Measurements from ENCODE around the gene UBE2C.
A peak's percentile ranks its signal among the peaks of the same experiment; 100 is the strongest.

The UBE2C gene

DNA sequence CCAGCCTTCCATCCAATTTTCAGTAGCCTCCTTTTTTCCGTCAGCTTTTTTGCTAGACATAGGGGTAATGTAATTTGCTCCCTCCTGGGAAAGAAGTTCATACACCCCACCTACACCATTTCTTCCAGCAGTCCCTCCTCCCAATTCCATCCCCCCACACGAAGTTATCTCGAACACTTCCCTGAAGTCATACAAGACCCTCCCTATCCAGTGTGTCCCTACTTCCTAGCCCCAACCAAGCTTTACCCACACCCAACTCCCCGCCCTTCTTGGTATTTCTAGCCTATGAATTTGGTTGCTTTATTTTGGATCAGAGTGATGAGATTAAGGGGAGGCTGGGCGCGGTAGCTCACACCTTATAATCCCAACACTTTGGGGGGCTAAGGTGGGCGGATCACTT, 1.0 kb downstream of the UBE2C start:
- H3K27ac Mint-ChIP-seq (ENCODE audit: low read depth), result no peak overlapping the region
- no peak for DNase-seq (ENCODE audit: low spot score in 2 of 2)
- H3K27me3 Mint-ChIP-seq, result no peaks in the 10 kb centered on the region
- H3K4me3 Mint-ChIP-seq, result peak overlapping the region; percentile 82
- H3K9me3 Mint-ChIP-seq, result no peaks in the 10 kb centered on the region
- peaks cover 31% of the 10 kb centered on the region for H3K36me3 Mint-ChIP-seq (ENCODE audit: insufficient read depth)
- ATAC-seq (replicated peaks; ENCODE audit: extremely low read depth, poor library complexity, severe bottlenecking), result no peak
- peaks cover 13% of the 10 kb centered on the region for H3K4me1 Mint-ChIP-seq

DNA sequence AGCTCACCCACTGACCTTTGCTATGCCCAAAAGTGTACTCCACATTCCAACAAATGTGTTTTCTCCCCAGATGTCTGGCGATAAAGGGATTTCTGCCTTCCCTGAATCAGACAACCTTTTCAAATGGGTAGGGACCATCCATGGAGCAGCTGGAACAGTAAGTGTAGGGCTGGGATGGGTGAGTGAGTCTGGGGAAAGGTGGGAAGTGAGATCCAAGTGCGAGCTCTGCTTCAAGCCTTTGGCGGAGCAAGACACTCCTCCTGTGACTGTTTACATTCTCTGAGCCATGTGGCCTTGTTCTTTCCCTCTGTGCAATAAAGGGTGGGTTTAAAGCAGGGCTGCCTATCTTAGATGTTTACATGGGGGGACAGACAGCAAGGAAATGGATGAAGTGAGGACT, 1.9 kb downstream of the UBE2C start:
- H3K4me1 Mint-ChIP-seq, result peaks cover 13% of the 10 kb centered on the region
- no peak overlapping the region for H3K4me3 Mint-ChIP-seq
- ATAC-seq (replicated peaks; ENCODE audit: extremely low read depth, poor library complexity, severe bottlenecking) (no peak), DNase-seq (ENCODE audit: low spot score in 2 of 2) (no peak)
- peaks cover 27% of the 10 kb centered on the region for H3K36me3 Mint-ChIP-seq (ENCODE audit: insufficient read depth)
- no peaks in the 10 kb centered on the region for H3K9me3 Mint-ChIP-seq
- no peak overlapping the region for H3K27ac Mint-ChIP-seq (ENCODE audit: low read depth)
- no peaks in the 10 kb centered on the region for H3K27me3 Mint-ChIP-seq

GRCh38 chr20:45816951-45817350, 4.5 kb downstream of the UBE2C start:
- Mint-ChIP-seq H3K36me3 (ENCODE audit: insufficient read depth) (peaks cover 11% of the 10 kb centered on the region), H3K4me1 (peaks cover 12% of the 10 kb centered on the region), H3K9me3 (no peaks in the 10 kb centered on the region), H3K27me3 (peaks cover 1% of the 10 kb centered on the region), H3K27ac (ENCODE audit: low read depth) (no peak overlapping the region), H3K4me3 (no peak overlapping the region)
- ATAC-seq (replicated peaks; ENCODE audit: extremely low read depth, poor library complexity, severe bottlenecking) (no peak), DNase-seq (ENCODE audit: low spot score in 2 of 2) (no peak)

DNA sequence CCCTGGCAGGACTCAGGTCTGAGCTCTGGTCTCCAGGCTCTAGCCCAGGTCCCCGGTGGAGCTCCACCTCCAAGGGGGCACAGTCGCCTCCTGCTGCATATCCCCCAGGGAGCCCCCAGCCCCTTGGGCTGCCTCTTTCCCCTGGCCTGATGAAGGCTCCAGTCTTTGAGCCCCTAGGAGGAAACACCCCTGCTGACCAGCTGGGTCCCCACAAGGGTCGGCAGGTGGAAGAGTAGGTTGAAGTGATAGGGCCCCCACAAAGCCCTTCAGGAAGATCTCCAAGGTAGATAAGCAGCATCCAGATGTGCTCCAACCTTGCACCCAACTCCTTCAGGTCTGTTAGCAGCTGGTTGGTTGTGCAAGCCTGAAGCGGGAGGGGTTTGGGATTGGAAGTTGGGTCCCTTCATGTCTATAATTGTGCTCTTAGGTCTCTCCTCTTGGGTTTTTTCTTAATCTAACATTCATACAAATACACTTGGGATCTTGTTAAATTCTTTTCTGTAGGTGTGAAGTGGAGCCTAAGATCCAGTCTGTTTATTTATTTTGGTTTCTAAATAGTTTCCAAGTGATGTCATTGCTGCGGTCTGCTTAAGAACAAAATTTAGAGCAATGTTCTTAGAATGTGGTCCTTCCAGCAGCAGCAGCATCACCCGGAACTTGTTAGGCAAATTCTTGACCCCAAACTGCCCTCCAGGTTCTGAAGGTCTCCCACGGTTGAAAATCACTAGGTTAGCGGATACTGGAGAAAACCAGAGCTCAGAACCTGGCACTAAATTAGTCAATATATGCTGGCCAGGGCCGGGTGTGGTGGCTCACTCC, 5.1 kb downstream of the UBE2C start:
- Mint-ChIP-seq H3K27me3 (peaks cover 8% of the 10 kb centered on the region), H3K27ac (ENCODE audit: low read depth) (no peak overlapping the region), H3K4me1 (peaks cover 7% of the 10 kb centered on the region), H3K4me3 (no peak overlapping the region), H3K9me3 (no peaks in the 10 kb centered on the region), H3K36me3 (ENCODE audit: insufficient read depth) (peaks cover 6% of the 10 kb centered on the region)
- ATAC-seq (replicated peaks; ENCODE audit: extremely low read depth, poor library complexity, severe bottlenecking) (no peak), DNase-seq (ENCODE audit: low spot score in 2 of 2) (no peak)

- H3K4me1 Mint-ChIP-seq, result peaks cover under 1% of the 10 kb centered on the region
- H3K36me3 Mint-ChIP-seq (ENCODE audit: insufficient read depth), result peaks cover 4% of the 10 kb centered on the region
- peaks cover 14% of the 10 kb centered on the region for H3K27me3 Mint-ChIP-seq
- H3K27ac Mint-ChIP-seq (ENCODE audit: low read depth), result no peak overlapping the region
- ATAC-seq (replicated peaks; ENCODE audit: extremely low read depth, poor library complexity, severe bottlenecking) (no peak), DNase-seq (ENCODE audit: low spot score in 2 of 2) (no peak)
- no peak overlapping the region for H3K4me3 Mint-ChIP-seq
- H3K9me3 Mint-ChIP-seq, result no peaks in the 10 kb centered on the region
Observed at GRCh38 chr20:45818239-45818638, 5.8 kb downstream of the UBE2C start.

DNA sequence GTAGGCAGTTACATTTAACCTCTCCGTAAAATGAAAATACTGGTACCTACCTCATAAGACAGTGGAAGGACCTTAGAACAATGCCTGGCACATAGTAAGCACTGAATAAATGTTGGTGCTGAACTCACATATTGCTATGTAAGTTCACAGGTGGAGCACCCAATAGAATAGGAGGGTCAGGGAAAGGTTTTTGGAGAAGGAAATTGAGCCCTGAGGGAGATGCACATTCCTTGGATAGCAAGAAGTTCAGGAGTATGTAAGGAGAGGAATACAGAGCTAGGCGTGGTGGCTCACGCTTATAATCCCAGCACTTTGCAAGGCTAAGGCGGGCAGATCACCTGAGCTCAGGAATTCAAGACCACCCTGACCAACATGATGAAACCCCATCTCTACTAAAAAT, 7.0 kb downstream of the UBE2C start:
- Mint-ChIP-seq H3K4me1 (peaks cover 9% of the 10 kb centered on the region), H3K9me3 (no peaks in the 10 kb centered on the region), H3K27me3 (peaks cover 26% of the 10 kb centered on the region), H3K27ac (ENCODE audit: low read depth) (no peak overlapping the region), H3K36me3 (ENCODE audit: insufficient read depth) (peaks cover 6% of the 10 kb centered on the region), H3K4me3 (no peak overlapping the region)
- no peak for DNase-seq (ENCODE audit: low spot score in 2 of 2)
- ATAC-seq (replicated peaks; ENCODE audit: extremely low read depth, poor library complexity, severe bottlenecking), result no peak

- no peak overlapping the region for H3K4me3 Mint-ChIP-seq
- ATAC-seq (replicated peaks; ENCODE audit: extremely low read depth, poor library complexity, severe bottlenecking), result no peak
- DNase-seq (ENCODE audit: low spot score in 2 of 2), result no peak
- peaks cover 15% of the 10 kb centered on the region for H3K4me1 Mint-ChIP-seq
- H3K27ac Mint-ChIP-seq (ENCODE audit: low read depth), result no peak overlapping the region
- H3K36me3 Mint-ChIP-seq (ENCODE audit: insufficient read depth), result peaks cover 6% of the 10 kb centered on the region
- H3K27me3 Mint-ChIP-seq, result peaks cover 34% of the 10 kb centered on the region
- no peaks in the 10 kb centered on the region for H3K9me3 Mint-ChIP-seq
Observed at GRCh38 chr20:45821947-45822346, 9.5 kb downstream of the UBE2C start.

- Mint-ChIP-seq H3K27me3 (peaks cover 34% of the 10 kb centered on the region), H3K27ac (ENCODE audit: low read depth) (no peak overlapping the region), H3K4me3 (no peak overlapping the region), H3K36me3 (ENCODE audit: insufficient read depth) (peaks cover 6% of the 10 kb centered on the region), H3K4me1 (peaks cover 15% of the 10 kb centered on the region), H3K9me3 (no peaks in the 10 kb centered on the region)
- DNase-seq (ENCODE audit: low spot score in 2 of 2), result no peak
- ATAC-seq (replicated peaks; ENCODE audit: extremely low read depth, poor library complexity, severe bottlenecking), result no peak
Observed at GRCh38 chr20:45822857-45823256, 10.4 kb downstream of the UBE2C start.

- peak; percentile 26 for DNase-seq (ENCODE audit: low spot score in 2 of 2)
- Mint-ChIP-seq H3K4me1 (peaks cover 15% of the 10 kb centered on the region), H3K36me3 (ENCODE audit: insufficient read depth) (peaks cover 6% of the 10 kb centered on the region), H3K27me3 (peaks cover 34% of the 10 kb centered on the region), H3K4me3 (peak overlapping the region; percentile 77), H3K27ac (ENCODE audit: low read depth) (peak overlapping the region; percentile 10), H3K9me3 (no peaks in the 10 kb centered on the region)
- ATAC-seq (replicated peaks; ENCODE audit: extremely low read depth, poor library complexity, severe bottlenecking), result no peak
Observed at GRCh38 chr20:45823949-45824835, 11.7 kb downstream of the UBE2C start.

GRCh38 chr20:45826381-45827019, 14.1 kb downstream of the UBE2C start:
- H3K4me3 Mint-ChIP-seq, result no peak overlapping the region
- H3K9me3 Mint-ChIP-seq, result no peaks in the 10 kb centered on the region
- peaks cover 4% of the 10 kb centered on the region for H3K36me3 Mint-ChIP-seq (ENCODE audit: insufficient read depth)
- H3K27me3 Mint-ChIP-seq, result peaks cover 34% of the 10 kb centered on the region
- H3K4me1 Mint-ChIP-seq, result peaks cover 15% of the 10 kb centered on the region
- H3K27ac Mint-ChIP-seq (ENCODE audit: low read depth), result no peak overlapping the region
- ATAC-seq (replicated peaks; ENCODE audit: extremely low read depth, poor library complexity, severe bottlenecking), result no peak
- no peak for DNase-seq (ENCODE audit: low spot score in 2 of 2)

- H3K27ac Mint-ChIP-seq (ENCODE audit: low read depth), result no peak within 1 kb of the TSS
- ATAC-seq (replicated peaks; ENCODE audit: extremely low read depth, poor library complexity, severe bottlenecking), result no peak
Observed at GRCh38 chr20:45827030-45827652, 14.7 kb downstream of the UBE2C start, which contains the start of gene TNNC2. Gene TNNC2 (minus strand): TSS chr20:45827312. CDS start chr20:45827248, 64 bp downstream.

DNA sequence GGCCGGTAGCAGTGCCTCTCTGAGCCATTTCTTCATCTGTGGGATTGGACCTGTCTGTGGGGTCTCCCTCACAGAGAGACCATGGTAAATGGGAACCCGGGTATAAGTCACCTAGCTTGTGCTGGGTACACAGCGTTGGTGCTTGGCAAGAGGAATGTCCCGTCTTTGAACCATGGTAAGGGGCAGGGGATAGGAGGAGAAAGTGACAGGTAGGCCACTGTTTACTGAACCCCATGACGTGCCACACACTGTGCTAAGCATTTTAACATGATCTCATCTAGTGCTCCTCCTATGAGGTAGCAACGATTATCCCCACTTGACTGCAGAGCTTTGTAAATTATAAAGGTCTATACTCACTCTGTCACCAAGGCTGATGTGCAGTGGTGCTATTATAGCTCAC, 15.3 kb downstream of the UBE2C start:
- ATAC-seq (replicated peaks; ENCODE audit: extremely low read depth, poor library complexity, severe bottlenecking), result no peak
- Mint-ChIP-seq H3K9me3 (no peaks in the 10 kb centered on the region), H3K4me1 (peaks cover 16% of the 10 kb centered on the region), H3K27ac (ENCODE audit: low read depth) (no peak overlapping the region), H3K36me3 (ENCODE audit: insufficient read depth) (peaks cover 4% of the 10 kb centered on the region), H3K27me3 (peaks cover 25% of the 10 kb centered on the region), H3K4me3 (no peak overlapping the region)
- DNase-seq (ENCODE audit: low spot score in 2 of 2), result no peak

More at GRCh38 chr20:45827030-45827652, 14.7 kb downstream of the UBE2C start, which contains the start of gene TNNC2:
- no peaks in the 10 kb centered on the region for H3K9me3 Mint-ChIP-seq
- H3K4me3 Mint-ChIP-seq, result no peak within 1 kb of the TSS
- DNase-seq (ENCODE audit: low spot score in 2 of 2), result no peak
- H3K4me1 Mint-ChIP-seq, result peaks cover 15% of the 10 kb centered on the region
- peaks cover 4% of the 10 kb centered on the region for H3K36me3 Mint-ChIP-seq (ENCODE audit: insufficient read depth)
- H3K27me3 Mint-ChIP-seq, result peaks cover 31% of the 10 kb centered on the region
